Measurements from ENCODE around the gene RNF31. TPM values are rescaled to one million over a fixed set of nuclear protein-coding genes. Genes with fewer than 3 reads are reported as not detected.
A peak's percentile ranks its signal among the peaks of the same experiment; 100 is the strongest.

Gene RNF31
- total and polyA plus RNA-seq, 2 donors (not counting 3 experiments of a cell fraction or from before 2014, with no cell fraction given), result 32.3 to 69.7 TPM

GRCh38 chr14:24194186-24194872 is 47.0 kb downstream of the RNF31 start:
- peaks cover 35% of the 10 kb centered on the region for H3K79me2 ChIP-seq (ENCODE audit: control insufficient read depth, insufficient read depth, low read length)
- no peak for TF ChIP-seq MAX (IDR thresholded peaks at IDR 0.05; ENCODE audit: insufficient read depth, insufficient read length)
- TF ChIP-seq FOS (IDR thresholded peaks at IDR 0.05; ENCODE audit: borderline replicate concordance, insufficient read depth, low read length), result no peak
- no peak for TF ChIP-seq POLR2A (IDR thresholded peaks at IDR 0.05; ENCODE audit: low read depth, low read length)
- TF ChIP-seq GATA2 (IDR thresholded peaks at IDR 0.05; ENCODE audit: insufficient read depth, insufficient read length, low read depth, low read length), result no peak
- no peak for TF ChIP-seq POLR2AphosphoS5 (IDR thresholded peaks at IDR 0.05; ENCODE audit: insufficient read depth, low read depth, low read length)
- no peak for TF ChIP-seq EZH2 (IDR thresholded peaks at IDR 0.05; ENCODE audit: borderline replicate concordance, low read depth, low read length, severe bottlenecking)
- no peak for TF ChIP-seq MYC (IDR thresholded peaks at IDR 0.05; ENCODE audit: low read depth, low read length)
- TF ChIP-seq CTCF (IDR thresholded peaks at IDR 0.05; ENCODE audit: extremely low read depth in 1 of 2, insufficient read depth in 1 of 2, low read depth in 1 of 2, low read length in 2 of 2), result no peak
- no peak for TF ChIP-seq JUN (IDR thresholded peaks at IDR 0.05; ENCODE audit: borderline replicate concordance, insufficient read depth, insufficient read length, low read depth)
- CTCF ChIA-PET, result interaction anchor here (0.5 to 3.9 kb wide), 2 partner anchors 27 to 103 kb away, joined by 3 to 19 read pairs; no protein-coding TSS in a partner anchor
- H3K9me1 ChIP-seq (replicated peaks; ENCODE audit: control insufficient read depth, extremely low read depth, insufficient read depth, low read length), result no peaks in the 10 kb centered on the region
- peak overlapping the region in 2 of 3 experiments; percentile 69 to 82 for H3K4me3 ChIP-seq (replicated peaks in 1 of 3; ENCODE audit: insufficient read depth in 1 of 3, low read depth in 1 of 3, low read length in 3 of 3)
- H3K4me1 ChIP-seq (ENCODE audit: control insufficient read depth, extremely low read depth, insufficient read depth, low read length), result peaks cover 16% of the 10 kb centered on the region
- FAIRE-seq, result peak; percentile 40
- peak overlapping the region; percentile 90 for H3K4me2 ChIP-seq (ENCODE audit: insufficient read depth, low read length)
- H2AFZ ChIP-seq (ENCODE audit: low read depth, low read length), result no peak overlapping the region
- peak overlapping the region; percentile 94 for H3K9ac ChIP-seq (replicated peaks; ENCODE audit: extremely low read depth, insufficient read depth, low read length)
- dilution Hi-C loops (cut with MboI; ENCODE audit: extremely low pct_ligation_motif_present, low sequenced_read_pairs), result no loop called here
- H3K36me3 ChIP-seq (ENCODE audit: control insufficient read depth in 2 of 2, extremely low read depth in 1 of 2, insufficient read depth in 2 of 2, low read length in 2 of 2), result peaks cover 5 to 18% of the 10 kb centered on the region in 2 experiments
- no peaks in the 10 kb centered on the region for H3K9me3 ChIP-seq (replicated peaks; ENCODE audit: control insufficient read depth, insufficient read depth, low read length)
- intact Hi-C loops (cut with micrococcal nuclease), result loop anchor here (2.0 kb wide), 1 partner anchor 38 kb away; the partner anchor contains the start of genes GMPR2 and NEDD8
- POLR2A ChIA-PET, result no interaction called here
- H4K20me1 ChIP-seq (replicated peaks; ENCODE audit: control insufficient read depth, extremely low read depth, insufficient read depth, low read length), result no peaks in the 10 kb centered on the region
- BruUV-seq (replicated peaks), result TSS peak; percentile 38
- no peak overlapping the region for H3K27ac ChIP-seq (ENCODE audit: insufficient read depth, low read depth, low read length)
- no peak for DNase-seq (ENCODE audit: low read depth, low spot score)
- H3K27me3 ChIP-seq (ENCODE audit: control insufficient read depth in 2 of 2, insufficient read depth in 2 of 2, low read length in 2 of 2), result no peaks in the 10 kb centered on the region
